Erythroblast (primary cell): ENCODE measurements around the gene SLC25A36.

Experiments used
- DNase-seq, 2 experiments: peaks; one replicate each; lab custom pipeline; 2025; lab: John Stamatoyannopoulos, UW
- GATA1 ChIP-seq: IDR thresholded peaks from 2 replicates; pipeline ENCODE4 v1.6.1; 2011; ENCODE audit warnings: low read depth, mild to moderate bottlenecking, control low read depth, low read length, moderate library complexity
- POLR2A ChIP-seq: IDR thresholded peaks from 2 replicates; pipeline ENCODE4 v1.6.1; 2011; ENCODE audit warnings: mild to moderate bottlenecking, low read length

The SLC25A36 gene

GRCh38 chr3:140941434-140942220, at the start of gene SLC25A36:
Gene SLC25A36 (plus strand): TSS chr3:140941836. CDS start chr3:140942055, 219 bp downstream.
- DNase-seq: peak; percentile 99
- no peak for TF ChIP-seq GATA1
- TF ChIP-seq POLR2A: peak; percentile 94

GRCh38 chr3:140896997-140897396, 44.6 kb upstream of the SLC25A36 start:
- TF ChIP-seq POLR2A (no peak), GATA1 (no peak)
- no peak for DNase-seq

DNA sequence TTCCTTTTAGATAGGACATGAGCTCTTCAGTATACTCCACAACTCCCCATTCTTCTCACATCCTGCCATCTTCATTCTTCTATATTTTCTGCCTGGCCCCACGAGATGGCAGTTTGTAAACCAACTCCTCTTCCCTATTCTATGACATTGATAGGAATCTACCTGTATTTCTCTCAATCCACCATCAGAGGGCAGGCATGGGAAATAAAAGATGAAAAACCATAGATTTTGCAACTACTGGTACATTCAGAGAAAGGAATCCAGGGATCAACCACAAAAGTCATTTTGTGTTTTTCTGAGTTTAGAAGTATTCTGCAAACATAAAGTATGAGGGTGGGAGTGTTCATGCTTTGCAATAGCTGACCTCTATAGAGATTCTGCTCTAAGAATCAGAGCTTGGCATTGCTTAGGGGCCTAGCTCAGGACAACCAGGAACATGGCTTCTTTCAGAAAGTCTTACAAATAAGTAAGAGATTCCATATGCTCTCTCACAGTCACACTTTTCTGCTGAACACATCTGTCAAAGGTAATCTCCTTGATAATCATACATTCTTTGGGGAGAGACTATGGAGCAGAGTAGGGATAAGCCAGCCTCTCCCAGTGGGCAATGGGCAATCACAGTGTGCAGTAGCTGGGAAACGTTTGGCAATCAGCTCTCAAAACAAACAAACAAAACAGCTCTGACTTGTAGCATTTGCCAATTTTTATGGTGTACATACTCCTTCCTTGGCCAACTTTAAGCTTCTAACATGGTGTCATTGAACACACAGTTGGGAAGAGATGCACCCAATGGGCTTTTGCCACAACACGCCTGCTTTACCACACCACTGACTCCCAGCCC, 43.1 kb upstream of the SLC25A36 start:
- DNase-seq: peak; percentile 28 to 54
- TF ChIP-seq GATA1 (no peak), POLR2A (no peak)

- TF ChIP-seq POLR2A: no peak
- TF ChIP-seq GATA1: no peak
- DNase-seq: no peak
Observed at GRCh38 chr3:140899363-140899762, 42.3 kb upstream of the SLC25A36 start.

- no peak for DNase-seq
- TF ChIP-seq POLR2A (no peak), GATA1 (no peak)
Observed at GRCh38 chr3:140902791-140903190, 38.8 kb upstream of the SLC25A36 start.

GRCh38 chr3:140903196-140903595, 38.4 kb upstream of the SLC25A36 start:
- DNase-seq: no peak
- TF ChIP-seq POLR2A: no peak
- TF ChIP-seq GATA1: no peak

- no peak for DNase-seq
- TF ChIP-seq GATA1 (no peak), POLR2A (no peak)
Observed at GRCh38 chr3:140904521-140904920, 37.1 kb upstream of the SLC25A36 start.

DNA sequence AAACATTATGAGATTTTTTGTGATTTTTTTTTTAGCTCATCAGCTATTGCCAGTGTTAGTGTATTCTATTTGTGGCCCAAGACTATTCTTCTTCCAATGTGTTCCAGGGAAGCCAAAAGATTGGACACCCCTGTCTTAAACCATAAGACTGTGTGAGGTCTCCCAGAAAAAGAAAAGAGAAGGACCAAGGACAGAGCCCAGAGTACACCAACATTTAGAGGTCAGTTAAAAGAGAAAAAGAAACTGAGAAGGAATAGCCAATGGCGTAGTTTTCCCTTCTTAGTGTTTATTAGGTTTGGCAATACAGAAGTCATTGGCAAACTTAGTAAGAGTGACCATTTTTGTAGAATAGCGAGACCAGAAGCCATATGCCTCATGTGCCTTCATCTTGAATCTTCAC, 36.1 kb upstream of the SLC25A36 start:
- no peak for DNase-seq
- TF ChIP-seq POLR2A (no peak), GATA1 (no peak)

GRCh38 chr3:140906785-140907184, 34.9 kb upstream of the SLC25A36 start:
- no peak for DNase-seq
- TF ChIP-seq GATA1 (no peak), POLR2A (no peak)

DNA sequence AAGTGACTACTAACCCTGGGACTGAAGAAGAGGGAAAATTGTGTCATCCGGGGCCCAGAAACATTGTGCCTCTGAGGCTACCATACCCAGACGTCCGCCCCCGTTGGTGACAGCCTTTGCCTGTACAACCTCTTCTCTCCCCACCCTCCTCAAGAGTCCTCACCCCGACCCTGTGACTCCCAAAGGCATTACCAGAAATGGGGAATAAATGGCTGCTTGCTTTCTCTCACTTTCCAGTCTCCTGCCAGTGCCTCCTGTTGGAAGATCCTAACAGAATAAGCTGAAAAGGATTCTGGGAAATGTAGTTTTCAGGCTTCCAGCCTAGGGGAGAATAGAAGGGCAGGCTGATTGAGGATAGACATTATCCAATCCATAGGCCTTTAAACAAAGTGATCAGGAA, 30.8 kb upstream of the SLC25A36 start:
- TF ChIP-seq POLR2A (no peak), GATA1 (no peak)
- peak in 1 of 2 experiments; percentile 12 for DNase-seq

GRCh38 chr3:140911822-140912221, 29.8 kb upstream of the SLC25A36 start:
- no peak for TF ChIP-seq POLR2A
- TF ChIP-seq GATA1: no peak
- DNase-seq: no peak

DNA sequence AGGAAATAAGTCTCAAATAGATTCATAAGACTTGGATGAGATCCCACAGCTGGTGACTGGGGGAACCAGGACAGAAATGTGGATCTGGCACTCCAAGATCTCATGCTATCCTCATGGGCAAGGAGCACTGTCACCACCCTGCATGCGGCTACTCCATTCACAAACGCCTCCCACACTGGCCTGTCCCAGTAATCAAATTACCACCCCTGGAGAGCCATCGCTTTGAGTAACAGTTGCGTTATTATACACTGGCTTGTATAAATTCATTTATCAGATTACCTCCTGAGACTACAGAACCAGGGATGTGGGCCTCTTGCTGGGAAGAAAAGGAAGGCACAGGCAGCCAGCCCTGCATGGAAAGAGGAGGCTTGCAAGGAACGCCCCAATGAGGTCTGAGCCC, 27.9 kb upstream of the SLC25A36 start:
- DNase-seq: no peak

DNA sequence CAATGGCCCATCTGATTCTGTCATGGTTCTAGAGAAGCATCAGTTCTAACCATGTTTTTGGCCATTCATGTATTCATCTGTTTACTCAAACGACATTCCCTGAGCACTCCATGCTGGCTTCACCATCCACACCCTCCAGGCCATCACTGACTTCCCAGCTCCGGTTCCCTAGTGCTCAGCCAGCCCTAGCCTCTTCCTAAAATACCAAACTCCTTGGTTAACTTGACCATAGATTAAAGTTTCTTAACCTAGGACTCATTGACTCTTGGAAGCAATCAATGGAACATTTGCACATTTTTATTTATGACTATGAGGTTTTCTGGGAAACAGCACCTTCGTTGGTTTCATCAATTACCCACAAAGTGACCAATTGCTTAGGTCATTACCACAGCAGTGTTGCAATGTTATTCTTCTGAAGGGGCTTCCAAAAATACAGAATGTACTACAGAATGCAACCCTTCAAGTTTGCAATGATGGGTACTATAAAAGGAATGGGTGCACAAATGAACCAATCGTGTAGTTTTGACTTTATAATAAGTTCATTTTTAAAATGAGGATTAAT, 27.2 kb upstream of the SLC25A36 start:
- no peak for DNase-seq
- TF ChIP-seq POLR2A: no peak
- TF ChIP-seq GATA1: no peak

More for the DNA sequence above, 27.9 kb upstream of the SLC25A36 start:
- TF ChIP-seq POLR2A (no peak), GATA1 (no peak)

GRCh38 chr3:140916603-140917002, 25.0 kb upstream of the SLC25A36 start:
- no peak for DNase-seq
- TF ChIP-seq POLR2A (no peak), GATA1 (no peak)

GRCh38 chr3:140917772-140918171, 23.9 kb upstream of the SLC25A36 start:
- no peak for TF ChIP-seq POLR2A

More at GRCh38 chr3:140917772-140918171, 23.9 kb upstream of the SLC25A36 start:
- no peak for DNase-seq
